Activated CD4-positive, alpha-beta T cell treated with anti-CD3 and anti-CD28 coated beads for 36 hours (primary cell): ENCODE results near the gene HTRA2. TPM values are rescaled to one million over a fixed set of nuclear protein-coding genes. Genes with fewer than 3 reads are reported as not detected.
A peak's percentile ranks its signal among the peaks of the same experiment; 100 is the strongest.

Experiments
- ATAC-seq: fragments of 200-7000 bp; cut with Tn5 transposase; one replicate; pipeline ENCODE4 v1.10.0; 2021; ENCODE audit warnings: mild to moderate bottlenecking, moderate library complexity
- CTCF ChIA-PET: fragments of 350-600 bp; sonication (Branson Sonifier 250); formaldehyde crosslinking; loops from one replicate; lab custom pipeline; 2021; ENCODE audit warnings: antibody characterized with exemption; lab: Charles Lee
- POLR2A ChIA-PET: fragments of 350-600 bp; sonication (Branson Sonifier 250); formaldehyde crosslinking; loops from one replicate; lab custom pipeline; 2021; ENCODE audit warnings: antibody characterized with exemption, inconsistent platforms; lab: Charles Lee
- DNase-seq: peaks from one replicate; pipeline ENCODE4 v3.0.0-alpha.2; 2020
- H3K27ac Mint-ChIP-seq: one replicate; pipeline ENCODE4 v1.8.0; 2021; ENCODE audit warnings: mixed read lengths
- H3K27me3 Mint-ChIP-seq: one replicate; pipeline ENCODE4 v1.8.0; 2021; ENCODE audit warnings: mixed read lengths
- H3K36me3 Mint-ChIP-seq: one replicate; pipeline ENCODE4 v1.8.0; 2021; ENCODE audit warnings: low read depth, mixed read lengths
- H3K4me1 Mint-ChIP-seq: one replicate; pipeline ENCODE4 v1.8.0; 2021; ENCODE audit warnings: mixed read lengths
- H3K4me3 Mint-ChIP-seq: one replicate; pipeline ENCODE4 v1.8.0; 2021; ENCODE audit warnings: mild to moderate bottlenecking, moderate library complexity, mixed read lengths
- H3K9me3 Mint-ChIP-seq: one replicate; pipeline ENCODE4 v1.8.0; 2021; ENCODE audit warnings: low read depth, mixed read lengths
- intact Hi-C, 2 experiments: fragments of 100-400 bp; cut with DNase I in 1 of 2; cut with micrococcal nuclease in 1 of 2; formaldehyde crosslinking; loops; one replicate each; pipeline versions ENCODE4 v1.14.2 to v1.15.1; 2022 to 2024; cut with DNase I, micrococcal nuclease
- total RNA-seq, 2 experiments: library from RNA; stranded (reverse); gene quantifications; one replicate each; pipeline ENCODE4 v1.2.3, GENCODE V29; 2021

The HTRA2 gene
- total RNA-seq, 2 experiments from 2014 or later: 43.5 to 47.7 TPM

GRCh38 chr2:74522516-74522915, 7.2 kb upstream of the HTRA2 start:
- H3K4me3 Mint-ChIP-seq: no peak overlapping the region
- no peaks in the 10 kb centered on the region for H3K9me3 Mint-ChIP-seq
- H3K36me3 Mint-ChIP-seq: peaks cover 18% of the 10 kb centered on the region
- ATAC-seq (no peak), DNase-seq (no peak)
- intact Hi-C loops: no loop called here
- H3K27me3 Mint-ChIP-seq: peaks cover 30% of the 10 kb centered on the region
- peaks cover 10% of the 10 kb centered on the region for H3K4me1 Mint-ChIP-seq
- ChIA-PET CTCF (no interaction called here), POLR2A (no interaction called here)
- H3K27ac Mint-ChIP-seq: no peak overlapping the region

- H3K4me1 Mint-ChIP-seq: peaks cover 19% of the 10 kb centered on the region
- H3K9me3 Mint-ChIP-seq: no peaks in the 10 kb centered on the region
- no peak for DNase-seq
- no peak for ATAC-seq
- H3K36me3 Mint-ChIP-seq: peaks cover 32% of the 10 kb centered on the region
- H3K4me3 Mint-ChIP-seq: no peak overlapping the region
- H3K27ac Mint-ChIP-seq: no peak overlapping the region
- ChIA-PET POLR2A (no interaction called here), CTCF (no interaction called here)
- peaks cover 17% of the 10 kb centered on the region for H3K27me3 Mint-ChIP-seq
- intact Hi-C loops: no loop called here
These were observed 5.7 kb upstream of the HTRA2 start for GRCh38 chr2:74524005-74524404.

GRCh38 chr2:74524955-74525716, 4.6 kb upstream of the HTRA2 start:
- H3K9me3 Mint-ChIP-seq: no peaks in the 10 kb centered on the region
- intact Hi-C loops: no loop called here
- POLR2A ChIA-PET: interaction anchor here (0.8 kb wide), 1 partner anchor 9 kb away, joined by 3 read pairs; no protein-coding TSS in a partner anchor

GRCh38 chr2:74525717-74526648, 3.8 kb upstream of the HTRA2 start, which contains the start of gene DQX1:
Gene DQX1 (minus strand): TSS chr2:74526231. CDS start chr2:74525729, 502 bp downstream.
- intact Hi-C loops: no loop called here
- no peak for ATAC-seq
- Mint-ChIP-seq H3K27ac (peak within 1 kb of the TSS; percentile 6), H3K9me3 (no peaks in the 10 kb centered on the region), H3K36me3 (peaks cover 39% of the 10 kb centered on the region), H3K4me1 (peaks cover 23% of the 10 kb centered on the region), H3K4me3 (peak within 1 kb of the TSS; percentile 13), H3K27me3 (peaks cover 5% of the 10 kb centered on the region)
- DNase-seq: peak; percentile 41
- ChIA-PET POLR2A (interaction anchor here (0.6 to 1.2 kb wide), 5 partner anchors 10 to 71 kb away, joined by 3 to 4 read pairs (median 4); partner anchors contain the start of genes INO80B and WBP1), CTCF (interaction anchor here (0.7 to 1.1 kb wide), 3 partner anchors 42 to 53 kb away, joined by 3 to 6 read pairs (median 5); partner anchors contain the start of genes CCDC142, MRPL53 and TTC31)

More at GRCh38 chr2:74524955-74525716, 4.6 kb upstream of the HTRA2 start:
- no peak overlapping the region for H3K4me3 Mint-ChIP-seq
- peaks cover 19% of the 10 kb centered on the region for H3K4me1 Mint-ChIP-seq
- peaks cover 11% of the 10 kb centered on the region for H3K27me3 Mint-ChIP-seq
- H3K27ac Mint-ChIP-seq: no peak overlapping the region
- ATAC-seq (no peak), DNase-seq (no peak)
- CTCF ChIA-PET: interaction anchor here (1.0 kb wide), 1 partner anchor 52 kb away, joined by 3 read pairs; the partner anchor contains the start of gene MRPL53
- H3K36me3 Mint-ChIP-seq: peaks cover 36% of the 10 kb centered on the region

- ChIA-PET POLR2A (interaction anchor here (0.7 to 1.2 kb wide), 3 partner anchors 17 to 72 kb away, joined by 3 to 4 read pairs (median 4); partner anchors contain the start of genes INO80B and WBP1), CTCF (interaction anchor here (0.7 to 1.1 kb wide), 2 partner anchors 43 to 44 kb away, joined by 5 to 6 read pairs; partner anchors contain the start of genes CCDC142 and TTC31)
- Mint-ChIP-seq H3K4me3 (peak overlapping the region; percentile 13), H3K4me1 (peaks cover 30% of the 10 kb centered on the region), H3K27me3 (peaks cover 2% of the 10 kb centered on the region), H3K36me3 (peaks cover 45% of the 10 kb centered on the region), H3K27ac (peak overlapping the region; percentile 6), H3K9me3 (no peaks in the 10 kb centered on the region)
- no peak for ATAC-seq
- intact Hi-C loops: no loop called here
- DNase-seq: no peak
These were observed 3.0 kb upstream of the HTRA2 start for GRCh38 chr2:74526649-74527230.

- Mint-ChIP-seq H3K4me3 (peak overlapping the region; percentile 100), H3K27ac (peak overlapping the region; percentile 44), H3K9me3 (no peaks in the 10 kb centered on the region), H3K36me3 (peaks cover 54% of the 10 kb centered on the region), H3K27me3 (no peaks in the 10 kb centered on the region), H3K4me1 (peaks cover 35% of the 10 kb centered on the region)
- intact Hi-C loops: no loop called here
- CTCF ChIA-PET: no interaction called here
- POLR2A ChIA-PET: no interaction called here
- no peak for DNase-seq
- no peak for ATAC-seq
These were observed 2.0 kb upstream of the HTRA2 start for GRCh38 chr2:74527741-74528140.

GRCh38 chr2:74528600-74529356, 955 bp upstream of the HTRA2 start:
- ATAC-seq (peak; percentile 2), DNase-seq (peak; percentile 59)
- H3K27me3 Mint-ChIP-seq: no peaks in the 10 kb centered on the region
- peak overlapping the region; percentile 100 for H3K4me3 Mint-ChIP-seq
- peak overlapping the region; percentile 98 for H3K27ac Mint-ChIP-seq
- ChIA-PET POLR2A (interaction anchor here (0.7 to 1.7 kb wide), 2 partner anchors 70 to 74 kb away, joined by 4 to 11 read pairs; partner anchors contain the start of genes INO80B and WBP1), CTCF (interaction anchor here (0.5 to 4.9 kb wide), 6 partner anchors 11 to 120 kb away, joined by 3 to 33 read pairs (median 3); partner anchors contain the start of genes CCDC142 and TTC31)
- no peaks in the 10 kb centered on the region for H3K9me3 Mint-ChIP-seq
- peaks cover 35% of the 10 kb centered on the region for H3K4me1 Mint-ChIP-seq
- intact Hi-C loops: loop anchor here (1.0 kb wide), 10 partner anchors 21 to 791 kb away; partner anchors contain the start of genes DOK1 (in 2 of the 2), MRPL53 (in 2 of the 2), PCGF1 (in 2 of the 2) and TTC31 (in 2 of the 2)
- H3K36me3 Mint-ChIP-seq: peaks cover 54% of the 10 kb centered on the region

- peak; percentile 40 for ATAC-seq
- ChIA-PET POLR2A (interaction anchor here (0.6 to 1.7 kb wide), 6 partner anchors 15 to 75 kb away, joined by 3 to 11 read pairs (median 4); partner anchors contain the start of genes CCDC142, INO80B, TTC31 and WBP1), CTCF (interaction anchor here (0.6 to 4.9 kb wide), 10 partner anchors 15 to 123 kb away, joined by 3 to 33 read pairs (median 4); partner anchors contain the start of genes CCDC142, INO80B, SEMA4F and TTC31)
- peaks cover 35% of the 10 kb centered on the region for H3K4me1 Mint-ChIP-seq
- intact Hi-C loops: loop anchor here (2.0 to 5.0 kb wide), 4 partner anchors 18 to 198 kb away; partner anchors contain the start of gene LBX2 (in 1 of the 2)
- peak; percentile 68 for DNase-seq
- no peaks in the 10 kb centered on the region for H3K9me3 Mint-ChIP-seq
- no peaks in the 10 kb centered on the region for H3K27me3 Mint-ChIP-seq
- peak overlapping the region; percentile 100 for H3K4me3 Mint-ChIP-seq
- peak overlapping the region; percentile 85 for H3K27ac Mint-ChIP-seq
- peaks cover 54% of the 10 kb centered on the region for H3K36me3 Mint-ChIP-seq
These were observed 780 bp downstream of the HTRA2 start for GRCh38 chr2:74530239-74531187.

GRCh38 chr2:74531666-74532065, 1.9 kb downstream of the HTRA2 start:
- ATAC-seq (no peak), DNase-seq (no peak)
- H3K27me3 Mint-ChIP-seq: no peaks in the 10 kb centered on the region
- CTCF ChIA-PET: interaction anchor here (0.6 to 4.9 kb wide), 16 partner anchors 12 to 282 kb away, joined by 3 to 33 read pairs (median 4); partner anchors contain the start of genes CCDC142, INO80B, MRPL53 and TTC31
- peaks cover 44% of the 10 kb centered on the region for H3K36me3 Mint-ChIP-seq
- H3K27ac Mint-ChIP-seq: no peak overlapping the region
- H3K4me1 Mint-ChIP-seq: peaks cover 31% of the 10 kb centered on the region
- no peak overlapping the region for H3K4me3 Mint-ChIP-seq
- intact Hi-C loops: loop anchor here (1.0 to 5.0 kb wide), 5 partner anchors 17 to 281 kb away; partner anchors contain the start of gene LBX2 (in 1 of the 2)
- H3K9me3 Mint-ChIP-seq: no peaks in the 10 kb centered on the region
- POLR2A ChIA-PET: interaction anchor here (0.6 kb wide), 1 partner anchor 784 kb away, joined by 6 read pairs; no protein-coding TSS in a partner anchor
